Measurements from ENCODE around the gene ITPR3.

The ITPR3 gene

GRCh38 chr6:33693186-33694105 is 72.3 kb downstream of the ITPR3 start:
- DNase-seq (ENCODE audit: extremely low spot score) = no peak
- POLR2A ChIA-PET = interaction anchor here (1.1 to 1.6 kb wide), 4 partner anchors 12 to 239 kb away, joined by 3 read pairs; partner anchors contain the start of genes BAK1 and ZBTB9
- TF ChIP-seq HDGF (IDR thresholded peaks at IDR 0.05; ENCODE audit: borderline replicate concordance) (no peak), PKNOX1 (IDR thresholded peaks at IDR 0.05) (no peak), SUZ12 (IDR thresholded peaks at IDR 0.05) (no peak), ZNF384 (IDR thresholded peaks at IDR 0.05) (no peak)
- CTCF ChIA-PET = no interaction called here

GRCh38 chr6:33694401-33694931 is 73.3 kb downstream of the ITPR3 start:
- ChIA-PET CTCF (no interaction called here), POLR2A (interaction anchor here (1.1 to 1.6 kb wide), 5 partner anchors 11 to 240 kb away, joined by 3 to 7 read pairs (median 3); partner anchors contain the start of genes BAK1, UQCC2 and ZBTB9)
- TF ChIP-seq L3MBTL2 (conservative IDR thresholded peaks at IDR 0.05) (no peak), ARNT (IDR thresholded peaks at IDR 0.05) (no peak), FOXK2 (IDR thresholded peaks at IDR 0.05) (no peak), CTBP1 (IDR thresholded peaks at IDR 0.05; ENCODE audit: borderline replicate concordance) (no peak), SP1 (IDR thresholded peaks at IDR 0.05) (no peak), LEF1 (IDR thresholded peaks at IDR 0.05; ENCODE audit: borderline replicate concordance) (no peak), HDGF (IDR thresholded peaks at IDR 0.05; ENCODE audit: borderline replicate concordance) (no peak), NFRKB (IDR thresholded peaks at IDR 0.05) (no peak), ZNF384 (IDR thresholded peaks at IDR 0.05) (no peak), BHLHE40 (IDR thresholded peaks at IDR 0.05; ENCODE audit: borderline replicate concordance) (no peak), PKNOX1 (IDR thresholded peaks at IDR 0.05) (no peak), ELF4 (IDR thresholded peaks at IDR 0.05) (no peak), TARDBP (IDR thresholded peaks at IDR 0.05) (no peak), FOXM1 (IDR thresholded peaks at IDR 0.05; ENCODE audit: borderline replicate concordance) (no peak), FOXA1 (IDR thresholded peaks at IDR 0.05) (no peak), SUZ12 (IDR thresholded peaks at IDR 0.05) (no peak)
- DNase-seq (ENCODE audit: extremely low spot score) = no peak

GRCh38 chr6:33694977-33695376 is 73.9 kb downstream of the ITPR3 start:
- CTCF ChIA-PET = no interaction called here
- no peak for DNase-seq (ENCODE audit: extremely low spot score)
- no peak for TF ChIP-seq BHLHE40 (IDR thresholded peaks at IDR 0.05; ENCODE audit: borderline replicate concordance)
- no peak for TF ChIP-seq ELF4 (IDR thresholded peaks at IDR 0.05)
- TF ChIP-seq SUZ12 (IDR thresholded peaks at IDR 0.05) = no peak
- TF ChIP-seq NFRKB (IDR thresholded peaks at IDR 0.05) = no peak
- TF ChIP-seq LEF1 (IDR thresholded peaks at IDR 0.05; ENCODE audit: borderline replicate concordance) = no peak
- TF ChIP-seq HDGF (IDR thresholded peaks at IDR 0.05; ENCODE audit: borderline replicate concordance) = no peak
- no peak for TF ChIP-seq FOXA1 (IDR thresholded peaks at IDR 0.05)
- POLR2A ChIA-PET = interaction anchor here (1.1 to 1.3 kb wide), 3 partner anchors 10 to 240 kb away, joined by 3 to 7 read pairs (median 3); partner anchors contain the start of genes UQCC2 and ZBTB9

GRCh38 chr6:33695451-33695887 is 74.3 kb downstream of the ITPR3 start:
- no peak for DNase-seq (ENCODE audit: extremely low spot score)
- TF ChIP-seq ZNF384 (IDR thresholded peaks at IDR 0.05) = no peak
- no peak for TF ChIP-seq NFRKB (IDR thresholded peaks at IDR 0.05)
- TF ChIP-seq SP1 (IDR thresholded peaks at IDR 0.05) = no peak
- TF ChIP-seq ARNT (IDR thresholded peaks at IDR 0.05) = no peak
- TF ChIP-seq BHLHE40 (IDR thresholded peaks at IDR 0.05; ENCODE audit: borderline replicate concordance) = no peak
- TF ChIP-seq LEF1 (IDR thresholded peaks at IDR 0.05; ENCODE audit: borderline replicate concordance) = no peak
- no peak for TF ChIP-seq TARDBP (IDR thresholded peaks at IDR 0.05)
- TF ChIP-seq PKNOX1 (IDR thresholded peaks at IDR 0.05) = no peak
- no peak for TF ChIP-seq FOXM1 (IDR thresholded peaks at IDR 0.05; ENCODE audit: borderline replicate concordance)
- TF ChIP-seq ELF4 (IDR thresholded peaks at IDR 0.05) = no peak
- TF ChIP-seq SUZ12 (IDR thresholded peaks at IDR 0.05) = no peak
- no peak for TF ChIP-seq FOXA1 (IDR thresholded peaks at IDR 0.05)
- no peak for TF ChIP-seq FOXK2 (IDR thresholded peaks at IDR 0.05)
- TF ChIP-seq CTBP1 (IDR thresholded peaks at IDR 0.05; ENCODE audit: borderline replicate concordance) = no peak
- no peak for TF ChIP-seq HDGF (IDR thresholded peaks at IDR 0.05; ENCODE audit: borderline replicate concordance)
- TF ChIP-seq L3MBTL2 (conservative IDR thresholded peaks at IDR 0.05) = no peak
- POLR2A ChIA-PET = interaction anchor here (1.2 kb wide), 1 partner anchor 16 kb away, joined by 7 read pairs; the partner anchor contains the start of gene UQCC2
- CTCF ChIA-PET = no interaction called here

DNA sequence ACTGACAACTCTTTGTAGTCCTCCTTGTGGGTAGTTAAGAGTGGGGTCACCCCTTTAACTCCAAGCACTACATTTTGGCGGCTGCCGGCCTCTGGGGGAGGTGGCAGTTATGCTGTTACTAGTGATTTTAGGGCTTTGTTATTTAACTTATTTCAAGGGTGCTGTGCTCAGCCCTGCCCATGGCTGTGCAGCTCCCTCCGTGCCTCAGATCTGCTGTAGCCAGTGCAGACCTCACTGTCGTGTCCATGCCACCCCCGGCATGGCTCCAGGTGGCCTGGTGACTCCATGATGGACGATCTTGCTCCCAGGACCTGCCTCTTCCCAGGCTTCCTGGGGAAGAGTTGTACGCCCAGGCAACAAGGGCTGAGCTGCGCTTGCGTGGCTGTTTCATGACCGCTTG is 75.0 kb downstream of the ITPR3 start:
- TF ChIP-seq SUZ12 (IDR thresholded peaks at IDR 0.05) = no peak
- no peak for TF ChIP-seq NFRKB (IDR thresholded peaks at IDR 0.05)
- TF ChIP-seq FOXK2 (IDR thresholded peaks at IDR 0.05) = no peak
- TF ChIP-seq FOXA1 (IDR thresholded peaks at IDR 0.05) = no peak
- no peak for TF ChIP-seq ELF4 (IDR thresholded peaks at IDR 0.05)
- TF ChIP-seq BHLHE40 (IDR thresholded peaks at IDR 0.05; ENCODE audit: borderline replicate concordance) = no peak
- TF ChIP-seq SP1 (IDR thresholded peaks at IDR 0.05) = no peak
- TF ChIP-seq FOXM1 (IDR thresholded peaks at IDR 0.05; ENCODE audit: borderline replicate concordance) = no peak
- no peak for TF ChIP-seq CTBP1 (IDR thresholded peaks at IDR 0.05; ENCODE audit: borderline replicate concordance)
- no peak for TF ChIP-seq TARDBP (IDR thresholded peaks at IDR 0.05)
- no peak for TF ChIP-seq ZNF384 (IDR thresholded peaks at IDR 0.05)
- TF ChIP-seq LEF1 (IDR thresholded peaks at IDR 0.05; ENCODE audit: borderline replicate concordance) = no peak
- no peak for TF ChIP-seq HDGF (IDR thresholded peaks at IDR 0.05; ENCODE audit: borderline replicate concordance)
- TF ChIP-seq L3MBTL2 (conservative IDR thresholded peaks at IDR 0.05) = no peak
- no peak for TF ChIP-seq ARNT (IDR thresholded peaks at IDR 0.05)
- no peak for TF ChIP-seq PKNOX1 (IDR thresholded peaks at IDR 0.05)
- no peak for DNase-seq (ENCODE audit: extremely low spot score)
- POLR2A ChIA-PET = no interaction called here
- CTCF ChIA-PET = no interaction called here

Measured in HEK293T (cell line).